ENCODE measurements around the gene POU2F3. TPM values are rescaled to one million over a fixed set of nuclear protein-coding genes. Genes with fewer than 3 reads are reported as not detected.

POU2F3 gene
- total and polyA plus RNA-seq, 2 of the 13 experiments (the other 11 are each of a cell fraction or from before 2014, with no cell fraction given): not detected

DNA sequence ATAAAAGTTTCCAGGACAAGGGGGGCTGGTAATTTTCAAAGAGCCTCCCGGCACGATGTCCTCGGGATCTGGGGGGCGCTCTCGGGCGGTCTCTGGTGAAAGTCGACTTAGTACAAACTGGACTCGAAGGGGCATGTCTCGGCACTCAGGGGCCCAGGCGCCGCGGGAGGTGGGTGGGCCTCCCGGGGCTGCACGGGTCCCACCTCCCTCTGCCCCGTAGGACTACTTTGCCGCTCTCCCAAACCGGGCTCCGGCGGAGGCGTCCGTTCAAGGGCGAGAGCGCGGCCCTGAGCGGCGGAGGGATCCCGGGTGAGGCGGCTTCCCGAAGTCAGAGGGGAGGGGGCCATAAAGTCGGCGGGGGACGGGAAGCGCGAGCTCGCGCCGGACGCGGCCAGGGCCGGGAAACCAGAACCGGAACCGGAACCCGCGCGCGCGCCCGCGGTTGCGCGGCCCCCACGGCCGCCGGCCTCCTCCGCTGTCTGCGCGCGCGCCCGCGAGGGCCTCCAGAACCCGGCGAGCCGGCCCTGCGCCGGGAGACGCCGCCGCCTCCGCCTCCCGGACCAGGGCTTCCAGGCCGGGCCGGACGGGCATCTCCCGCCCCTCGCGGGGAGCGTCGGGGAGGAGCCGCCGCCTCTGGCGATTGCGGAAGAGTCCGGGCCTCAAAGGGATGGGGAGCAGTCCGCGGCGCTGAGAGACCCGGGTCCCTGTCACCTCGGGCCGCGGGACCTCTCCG lies 96.1 kb downstream of the POU2F3 start, which contains the start of gene ARHGEF12 (continued):
- TF ChIP-seq ZSCAN21 (CRISPR knock-in tag; IDR thresholded peaks at IDR 0.05; ENCODE audit: borderline replicate concordance): peak; percentile 76
- TF ChIP-seq, protein P1, sequence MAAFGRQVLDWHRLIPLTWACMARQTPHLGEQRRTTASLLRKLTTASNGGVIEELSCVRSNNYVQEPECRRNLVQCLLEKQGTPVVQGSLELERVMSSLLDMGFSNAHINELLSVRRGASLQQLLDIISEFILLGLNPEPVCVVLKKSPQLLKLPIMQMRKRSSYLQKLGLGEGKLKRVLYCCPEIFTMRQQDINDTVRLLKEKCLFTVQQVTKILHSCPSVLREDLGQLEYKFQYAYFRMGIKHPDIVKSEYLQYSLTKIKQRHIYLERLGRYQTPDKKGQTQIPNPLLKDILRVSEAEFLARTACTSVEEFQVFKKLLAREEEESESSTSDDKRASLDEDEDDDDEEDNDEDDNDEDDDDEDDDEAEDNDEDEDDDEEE (CRISPR knock-in tag; IDR thresholded peaks at IDR 0.05): no peak
- TF ChIP-seq SMYD3 (CRISPR knock-in tag; IDR thresholded peaks at IDR 0.05): 0 out of 2 replicates have a peak, but pooled peaks have one; percentile 46
- TF ChIP-seq MTF1 (CRISPR knock-in tag; IDR thresholded peaks at IDR 0.05): 0 out of 2 replicates have a peak, but pooled peaks have one; percentile 30
- no peak for TF ChIP-seq SYNCRIP (IDR thresholded peaks at IDR 0.05; ENCODE audit: insufficient read depth, low read depth, low read length)
- TF ChIP-seq MBD4 (IDR thresholded peaks at IDR 0.05; ENCODE audit: borderline replicate concordance, low read length): no peak
- peak; percentile 65 for TF ChIP-seq RXRB (CRISPR knock-in tag; IDR thresholded peaks at IDR 0.05; ENCODE audit: borderline replicate concordance)
- TF ChIP-seq, protein P2, sequence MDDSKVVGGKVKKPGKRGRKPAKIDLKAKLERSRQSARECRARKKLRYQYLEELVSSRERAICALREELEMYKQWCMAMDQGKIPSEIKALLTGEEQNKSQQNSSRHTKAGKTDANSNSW (CRISPR knock-in tag; IDR thresholded peaks at IDR 0.05; ENCODE audit: borderline replicate concordance): no peak
- TF ChIP-seq, protein P3, sequence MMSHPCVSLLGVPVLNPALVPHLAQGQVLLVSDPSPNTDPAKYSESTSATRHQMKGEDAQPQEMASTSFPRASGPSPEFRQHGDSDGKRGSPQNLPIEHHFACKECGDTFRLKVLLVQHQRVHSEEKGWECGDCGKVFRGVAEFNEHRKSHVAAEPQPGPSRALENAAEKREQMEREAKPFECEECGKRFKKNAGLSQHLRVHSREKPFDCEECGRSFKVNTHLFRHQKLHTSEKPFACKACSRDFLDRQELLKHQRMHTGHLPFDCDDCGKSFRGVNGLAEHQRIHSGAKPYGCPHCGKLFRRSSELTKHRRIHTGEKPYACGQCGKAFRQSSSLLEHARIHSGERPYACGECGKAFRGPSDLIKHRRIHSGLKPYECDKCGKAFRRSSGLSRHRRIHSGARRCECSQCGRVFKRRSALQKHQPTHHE (CRISPR knock-in tag; IDR thresholded peaks at IDR 0.05; ENCODE audit: borderline replicate concordance): 0 out of 2 replicates have a peak, but pooled peaks have one; percentile 62
- TF ChIP-seq ZNF724P (CRISPR knock-in tag; IDR thresholded peaks at IDR 0.05; ENCODE audit: borderline replicate concordance): 0 out of 2 replicates have a peak, but pooled peaks have one; percentile 32
- TF ChIP-seq ZNF331 (CRISPR knock-in tag; IDR thresholded peaks at IDR 0.05): peak; percentile 72
- no peak for TF ChIP-seq DNMT1 (CRISPR knock-in tag; IDR thresholded peaks at IDR 0.05)
- TF ChIP-seq MIER3 (CRISPR knock-in tag; IDR thresholded peaks at IDR 0.05; ENCODE audit: borderline replicate concordance): peak; percentile 61; the same call in 1 of the 2 replicates
- TF ChIP-seq, protein P4, sequence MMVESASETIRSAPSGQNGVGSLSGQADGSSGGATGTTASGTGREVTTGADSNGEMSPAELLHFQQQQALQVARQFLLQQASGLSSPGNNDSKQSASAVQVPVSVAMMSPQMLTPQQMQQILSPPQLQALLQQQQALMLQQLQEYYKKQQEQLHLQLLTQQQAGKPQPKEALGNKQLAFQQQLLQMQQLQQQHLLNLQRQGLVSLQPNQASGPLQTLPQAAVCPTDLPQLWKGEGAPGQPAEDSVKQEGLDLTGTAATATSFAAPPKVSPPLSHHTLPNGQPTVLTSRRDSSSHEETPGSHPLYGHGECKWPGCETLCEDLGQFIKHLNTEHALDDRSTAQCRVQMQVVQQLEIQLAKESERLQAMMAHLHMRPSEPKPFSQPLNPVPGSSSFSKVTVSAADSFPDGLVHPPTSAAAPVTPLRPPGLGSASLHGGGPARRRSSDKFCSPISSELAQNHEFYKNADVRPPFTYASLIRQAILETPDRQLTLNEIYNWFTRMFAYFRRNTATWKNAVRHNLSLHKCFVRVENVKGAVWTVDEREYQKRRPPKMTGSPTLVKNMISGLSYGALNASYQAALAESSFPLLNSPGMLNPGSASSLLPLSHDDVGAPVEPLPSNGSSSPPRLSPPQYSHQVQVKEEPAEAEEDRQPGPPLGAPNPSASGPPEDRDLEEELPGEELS (CRISPR knock-in tag; IDR thresholded peaks at IDR 0.05): peak; percentile 55
- 0 out of 2 replicates have a peak, but pooled peaks have one; percentile 54 for TF ChIP-seq ZNF136 (CRISPR knock-in tag; IDR thresholded peaks at IDR 0.05; ENCODE audit: low read depth)
- peak in 1 of 2 experiments; percentile 50; a peak in 3 of 4 replicates for TF ChIP-seq POLR2A (IDR thresholded peaks at IDR 0.05; ENCODE audit: insufficient read depth in 1 of 2, low read depth in 2 of 2, low read length in 2 of 2)
- TF ChIP-seq FOXA1 (IDR thresholded peaks at IDR 0.05): no peak
- TF ChIP-seq FOXA1 (CRISPR knock-in tag; IDR thresholded peaks at IDR 0.05): no peak; the same call in 1 of the 2 replicates
- TF ChIP-seq, protein P5, sequence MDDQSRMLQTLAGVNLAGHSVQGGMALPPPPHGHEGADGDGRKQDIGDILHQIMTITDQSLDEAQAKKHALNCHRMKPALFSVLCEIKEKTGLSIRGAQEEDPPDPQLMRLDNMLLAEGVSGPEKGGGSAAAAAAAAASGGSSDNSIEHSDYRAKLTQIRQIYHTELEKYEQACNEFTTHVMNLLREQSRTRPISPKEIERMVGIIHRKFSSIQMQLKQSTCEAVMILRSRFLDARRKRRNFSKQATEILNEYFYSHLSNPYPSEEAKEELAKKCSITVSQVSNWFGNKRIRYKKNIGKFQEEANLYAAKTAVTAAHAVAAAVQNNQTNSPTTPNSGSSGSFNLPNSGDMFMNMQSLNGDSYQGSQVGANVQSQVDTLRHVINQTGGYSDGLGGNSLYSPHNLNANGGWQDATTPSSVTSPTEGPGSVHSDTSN (CRISPR knock-in tag; IDR thresholded peaks at IDR 0.05; ENCODE audit: borderline replicate concordance): no peak
- TF ChIP-seq ZFP36 (IDR thresholded peaks at IDR 0.05; ENCODE audit: borderline replicate concordance, low read depth, low read length, partially characterized antibody): no peak
- no peak for TF ChIP-seq EEA1 (CRISPR knock-in tag; IDR thresholded peaks at IDR 0.05; ENCODE audit: borderline replicate concordance)
- TF ChIP-seq, protein P6, sequence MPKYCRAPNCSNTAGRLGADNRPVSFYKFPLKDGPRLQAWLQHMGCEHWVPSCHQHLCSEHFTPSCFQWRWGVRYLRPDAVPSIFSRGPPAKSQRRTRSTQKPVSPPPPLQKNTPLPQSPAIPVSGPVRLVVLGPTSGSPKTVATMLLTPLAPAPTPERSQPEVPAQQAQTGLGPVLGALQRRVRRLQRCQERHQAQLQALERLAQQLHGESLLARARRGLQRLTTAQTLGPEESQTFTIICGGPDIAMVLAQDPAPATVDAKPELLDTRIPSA (CRISPR knock-in tag; IDR thresholded peaks at IDR 0.05; ENCODE audit: borderline replicate concordance): no peak
- no peak for TF ChIP-seq ZNF879 (CRISPR knock-in tag; IDR thresholded peaks at IDR 0.05)
- TF ChIP-seq TOE1 (CRISPR knock-in tag; IDR thresholded peaks at IDR 0.05): no peak
